ENCODE measurements around the gene TMEM184A.

The TMEM184A gene

GRCh38 chr7:1555813-1556543, at the start of gene TMEM184A:
Gene TMEM184A (minus strand): TSS chr7:1556205. CDS start chr7:1555484, 721 bp downstream.
- peak; percentile 51 to 70 for DNase-seq

- no peak for DNase-seq
Observed at GRCh38 chr7:1604383-1604782, 48.4 kb upstream of the TMEM184A start.

GRCh38 chr7:1603346-1604225, 47.6 kb upstream of the TMEM184A start:
- no peak for DNase-seq

- no peak for DNase-seq
Observed at GRCh38 chr7:1602386-1602785, 46.4 kb upstream of the TMEM184A start.

- DNase-seq, result no peak
Observed at GRCh38 chr7:1601956-1602355, 46.0 kb upstream of the TMEM184A start.

- no peak for DNase-seq
Observed at GRCh38 chr7:1599640-1600395, 43.8 kb upstream of the TMEM184A start.

- no peak for DNase-seq
Observed at GRCh38 chr7:1598961-1599639, 43.1 kb upstream of the TMEM184A start.

- DNase-seq, result no peak
Observed at GRCh38 chr7:1598286-1598685, 42.3 kb upstream of the TMEM184A start.

- no peak for DNase-seq
Observed at GRCh38 chr7:1597791-1598190, 41.8 kb upstream of the TMEM184A start.

- DNase-seq, result no peak
Observed at GRCh38 chr7:1597066-1597760, 41.2 kb upstream of the TMEM184A start.

GRCh38 chr7:1596181-1597043, 40.4 kb upstream of the TMEM184A start:
- DNase-seq, result no peak

GRCh38 chr7:1595636-1596035, 39.6 kb upstream of the TMEM184A start:
- no peak for DNase-seq

- DNase-seq, result no peak
Observed at GRCh38 chr7:1595027-1595426, 39.0 kb upstream of the TMEM184A start.

GRCh38 chr7:1593904-1594421, 38.0 kb upstream of the TMEM184A start:
- DNase-seq, result no peak

GRCh38 chr7:1593091-1593866, 37.3 kb upstream of the TMEM184A start:
- DNase-seq, result peak; percentile 30 to 35

- DNase-seq, result peak in 1 of 2 experiments; percentile 20
Observed at GRCh38 chr7:1592299-1592871, 36.4 kb upstream of the TMEM184A start.

GRCh38 chr7:1591876-1592275, 35.9 kb upstream of the TMEM184A start:
- DNase-seq, result peak in 1 of 2 experiments; percentile 37

GRCh38 chr7:1591396-1591795, 35.4 kb upstream of the TMEM184A start:
- no peak for DNase-seq

- DNase-seq, result no peak
Observed at GRCh38 chr7:1590887-1591286, 34.9 kb upstream of the TMEM184A start.

- no peak for DNase-seq
Observed at GRCh38 chr7:1590476-1590875, 34.5 kb upstream of the TMEM184A start.

Data from activated T-cell treated with anti-CD3 and anti-CD28 coated beads, Interleukin-2, amount 50 U/mL, for 48 hours (primary cell).